Measurements from ENCODE around the gene TLN1.
A peak's percentile ranks its signal among the peaks of the same experiment; 100 is the strongest.

- TF ChIP-seq CTCF (IDR thresholded peaks at IDR 0.05) (peak in 7 of 12 donors; percentile 7 to 41 (median 17)), POLR2A (IDR thresholded peaks at IDR 0.05) (peak in 1 of 2 donors; percentile 44)
These were observed 67.2 kb downstream of the TLN1 start, which contains the start of gene ARHGEF39 for GRCh38 chr9:35664531-35665470.

Measured in heart left ventricle (tissue), 13 donors.